Spleen (tissue), 11 donors: ENCODE results near the gene KRT12. TPM values are rescaled to one million over a fixed set of nuclear protein-coding genes. Genes with fewer than 3 reads are reported as not detected.
A peak's percentile ranks its signal among the peaks of the same experiment; 100 is the strongest.

ENCODE experiments used
- DNase-seq: peaks from one replicate; pipeline ENCODE4 v3.0.0-alpha.2; 2020
- H3K27ac ChIP-seq, 8 donors: fragments of 200-600 bp; sonication (generic) in 7 of 8; 1 replicate in 4 of 8; 2 replicates in 4 of 8; pipeline versions ENCODE4 v1.5.0 to v1.8.0; 2016 to 2021; ENCODE audit warnings: inconsistent platforms in 4 of 8, mild to moderate bottlenecking in 4 of 8, moderate library complexity in 1 of 8
- H3K27me3 ChIP-seq, 7 donors: fragments of 200-600 bp; sonication (generic) in 6 of 7; replicated peaks in 1 of 7; 1 replicate in 4 of 7; 2 replicates in 3 of 7; pipeline versions ENCODE4 v1.5.0 to v1.8.0; 2016 to 2021; ENCODE audit warnings: inconsistent platforms in 3 of 7, mild to moderate bottlenecking in 1 of 7
- H3K36me3 ChIP-seq, 6 donors: fragments of 200-600 bp; sonication (generic) in 5 of 6; 1 replicate in 4 of 6; 2 replicates in 2 of 6; pipeline versions ENCODE4 v1.5.0 to v1.8.0; 2016 to 2021; ENCODE audit warnings: inconsistent platforms in 2 of 6
- H3K4me1 ChIP-seq, 6 donors: fragments of 200-600 bp; sonication (generic) in 5 of 6; 1 replicate in 3 of 6; 2 replicates in 3 of 6; pipeline versions ENCODE4 v1.5.0 to v1.8.0; 2016 to 2021; ENCODE audit warnings: inconsistent platforms in 3 of 6
- H3K4me3 ChIP-seq, 8 donors: fragments of 200-600 bp; sonication (generic) in 7 of 8; 1 replicate in 4 of 8; 2 replicates in 4 of 8; pipeline versions ENCODE4 v1.5.0 to v1.8.0; 2016 to 2021; ENCODE audit warnings: inconsistent platforms in 4 of 8, mild to moderate bottlenecking in 4 of 8, moderate library complexity in 2 of 8
- H3K9me3 ChIP-seq, 8 donors: fragments of 200-600 bp; sonication (generic) in 7 of 8; 1 replicate in 4 of 8; 2 replicates in 4 of 8; pipeline versions ENCODE4 v1.5.0 to v1.8.0; 2016 to 2021; ENCODE audit warnings: inconsistent platforms in 4 of 8
- CTCF ChIP-seq, 11 experiments: fragments of 200-600 bp in 7 of 11; fragments of 450-650 bp in 4 of 11; sonication (generic) in 4 of 11; IDR thresholded peaks in 8 of 11; conservative IDR thresholded peaks in 3 of 11; 1 replicate in 7 of 11; 2 replicates in 4 of 11; pipeline versions ENCODE4 v1.4.0 to v1.8.0; 2016 to 2021; ENCODE audit warnings: antibody characterized with exemption in 11 of 11, inconsistent platforms in 4 of 11, mild to moderate bottlenecking in 1 of 11
- POLR2A ChIP-seq, 3 donors: fragments of 450-650 bp; IDR thresholded peaks; one replicate each; pipeline ENCODE4 v1.5.1; 2017; ENCODE audit warnings: antibody characterized with exemption in 3 of 3, mild to moderate bottlenecking in 1 of 3
- POLR2AphosphoS5 ChIP-seq, 3 donors: sonication (generic); formaldehyde crosslinking; IDR thresholded peaks; one replicate each; pipeline ENCODE4 v1.5.1; 2017; ENCODE audit warnings: antibody characterized with exemption in 3 of 3
- WGBS, 5 donors: extraction: QIAGEN DNeasy Blood & Tissue Kit in 3 of 5; methylation state at CpG; one replicate each; pipeline versions ENCODE4 v1.1.5 to v1.1.7; 2013 to 2018; 5-methylcytosine and 5-hydroxymethylcytosine counted together
- intact Hi-C: fragments of 100-400 bp; cut with DNase I; formaldehyde crosslinking; loops from one replicate; pipeline ENCODE4 v1.15.0; 2023; ENCODE audit warnings: low total_unique reads
- polyA plus RNA-seq, 3 donors: library from polyadenylated mRNA; stranded (reverse); fragments of 200-250 nt; gene quantifications; one replicate each; pipeline ENCODE4 v1.2.1, GENCODE V29; 2013
- total RNA-seq, 7 donors: library from RNA; depleted of rRNA in 3 of 7; stranded (reverse); fragments of >200 nt in 3 of 7; fragmentation: NEBNext Ultra II Directional in 4 of 7; extraction: Animal tissue kit (Norgen Biotek cat#: 25700) in 4 of 7; gene quantifications; one replicate each; pipeline versions ENCODE4 v1.1.0 to v1.2.1, GENCODE V29; 2016 to 2021
- donor health status: healthy with polysubstance abuse.
- donor health status: DM: no; HTN: no; CAD: no; lungs with moderate emphysema.
- donor health status: DM: no; HTN: no; CAD: no.
- donor health status: Bipolar disorder and iron deficiency.
- donor health status: healthy.
- donor health status: DM: no; HTN: no; CAD: no.
- donor health status: DM: yes; HTN: yes; CAD: no.

KRT12 gene
- total and polyA plus RNA-seq, 10 donors, result not detected

DNA sequence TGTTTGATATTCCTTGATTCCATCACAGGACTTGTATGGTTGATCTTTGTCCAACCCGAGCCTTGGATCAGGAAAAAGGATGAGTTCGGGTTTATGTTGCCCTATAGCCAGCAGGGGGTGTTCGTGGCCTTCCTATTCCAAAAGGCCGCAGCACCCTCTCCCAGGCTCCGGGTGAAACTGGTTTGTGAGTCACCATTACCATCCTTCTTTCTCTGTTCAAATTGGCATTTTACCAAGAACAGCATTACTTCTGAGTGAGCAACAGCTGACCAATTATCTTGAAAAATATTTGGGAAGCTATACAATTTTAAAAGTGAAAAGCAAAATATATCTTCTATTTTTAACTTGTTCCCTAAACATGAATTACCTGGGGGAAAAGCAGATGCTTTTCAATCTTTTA is 42.3 kb upstream of the KRT12 start:
- DNase-seq, result peak; percentile 85
- Histone ChIP-seq H3K4me1 (peaks cover 0 to 31% (median 9%) of the 10 kb centered on the region in 6 donors), H3K27ac (no peak overlapping the region), H3K4me3 (no peak overlapping the region), H3K36me3 (no peaks in the 10 kb centered on the region), H3K27me3 (peaks cover 0 to 40% (median 10%) of the 10 kb centered on the region in 7 donors), H3K9me3 (no peaks in the 10 kb centered on the region)
- TF ChIP-seq POLR2AphosphoS5 (IDR thresholded peaks at IDR 0.05), result no peak
- TF ChIP-seq CTCF (IDR thresholded peaks at IDR 0.05 in 8 of 11, conservative IDR thresholded peaks at IDR 0.05 in 3 of 11), result peak; percentile 62 to 80 (median 74)
- TF ChIP-seq POLR2A (IDR thresholded peaks at IDR 0.05), result no peak
- intact Hi-C loops, result loop anchor here (2.0 to 5.0 kb wide), 2 partner anchors 638 to 739 kb away; no protein-coding TSS in a partner anchor
- 0 to 1% (median 1%) methylated on average over 5 of the region's 5 CpGs for whole genome bisulfite sequencing, 5 donors

DNA sequence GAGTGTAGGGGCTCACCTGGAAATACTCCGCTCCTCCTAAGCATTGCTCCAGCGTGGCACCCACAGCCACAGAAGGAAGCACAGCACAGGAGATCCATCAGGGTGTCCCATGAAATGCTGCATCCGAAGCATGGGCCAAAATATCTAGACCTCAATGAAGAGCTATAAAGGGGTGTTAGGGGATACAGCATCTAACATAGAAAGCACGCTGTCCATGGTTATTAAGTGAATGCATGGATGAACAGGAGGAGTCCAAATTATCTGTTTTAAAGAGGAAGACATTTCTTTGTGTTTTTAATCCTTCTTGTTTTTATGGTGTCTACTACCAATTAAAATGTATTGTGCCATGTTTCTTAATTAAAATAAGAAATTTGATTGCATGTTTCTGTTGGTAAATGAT is 39.6 kb upstream of the KRT12 start:
- no peaks in the 10 kb centered on the region for H3K9me3 ChIP-seq
- intact Hi-C loops, result loop anchor here (5.0 kb wide), 1 partner anchor 641 kb away; no protein-coding TSS in a partner anchor
- peaks cover 0 to 40% (median 10%) of the 10 kb centered on the region in 7 donors for H3K27me3 ChIP-seq
- 79 to 96% (median 91%) methylated on average over 4 of the region's 4 CpGs for WGBS, 5 donors
- TF ChIP-seq POLR2AphosphoS5 (IDR thresholded peaks at IDR 0.05), result no peak
- H3K36me3 ChIP-seq, result no peaks in the 10 kb centered on the region
- no peak overlapping the region for H3K4me3 ChIP-seq
- H3K4me1 ChIP-seq, result peaks cover 0 to 16% (median 7%) of the 10 kb centered on the region in 6 donors
- no peak for DNase-seq
- H3K27ac ChIP-seq, result no peak overlapping the region

GRCh38 chr17:40905370-40905769 is 38.3 kb upstream of the KRT12 start:
- 84 to 95% (median 89%) methylated on average over 5 of the region's 5 CpGs for WGBS, 5 donors
- no peak overlapping the region for H3K27ac ChIP-seq
- DNase-seq, result no peak
- TF ChIP-seq POLR2AphosphoS5 (IDR thresholded peaks at IDR 0.05) (no peak), CTCF (IDR thresholded peaks at IDR 0.05 in 8 of 11, conservative IDR thresholded peaks at IDR 0.05 in 3 of 11) (no peak), POLR2A (IDR thresholded peaks at IDR 0.05) (no peak)
- intact Hi-C loops, result loop anchor here (5.0 kb wide), 1 partner anchor 642 kb away; no protein-coding TSS in a partner anchor
- peaks cover 0 to 46% (median 10%) of the 10 kb centered on the region in 7 donors for H3K27me3 ChIP-seq
- no peaks in the 10 kb centered on the region for H3K36me3 ChIP-seq
- peaks cover 0 to 13% (median 7%) of the 10 kb centered on the region in 6 donors for H3K4me1 ChIP-seq
- no peak overlapping the region for H3K4me3 ChIP-seq
- H3K9me3 ChIP-seq, result no peaks in the 10 kb centered on the region

DNA sequence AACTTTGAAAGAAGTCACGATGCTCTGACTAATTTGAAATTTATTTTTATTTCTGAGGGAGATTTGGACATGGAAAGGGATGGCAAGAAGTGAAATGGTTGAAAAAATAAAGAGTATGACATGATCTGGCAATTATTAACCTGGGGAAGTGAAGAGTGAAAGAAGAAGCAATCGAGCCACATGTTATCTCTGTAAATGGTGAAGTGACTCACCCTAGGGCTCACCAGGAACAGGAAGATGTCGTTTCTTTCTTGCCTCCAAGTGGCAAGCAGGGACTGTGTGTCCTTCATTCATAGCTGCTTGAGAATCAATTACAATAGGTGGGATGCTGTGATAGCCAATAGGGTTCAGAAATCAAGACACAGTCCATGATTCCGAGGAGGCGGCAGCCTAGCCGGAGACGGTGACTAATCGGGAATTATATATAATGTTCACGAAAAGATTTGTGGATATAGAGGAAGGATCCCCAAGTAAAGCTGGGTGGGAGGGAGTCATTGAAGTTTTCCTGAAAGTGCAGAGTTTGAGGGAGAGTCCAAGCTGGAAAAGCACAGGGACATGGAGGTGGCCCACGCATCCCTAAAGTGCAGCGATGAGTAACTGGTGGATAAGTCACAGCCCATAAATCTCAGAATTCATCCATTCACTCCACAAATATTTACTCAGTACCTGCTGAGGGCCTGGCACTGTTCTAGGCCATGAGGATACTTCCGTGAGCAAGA is 36.3 kb upstream of the KRT12 start:
- TF ChIP-seq CTCF (IDR thresholded peaks at IDR 0.05 in 8 of 11, conservative IDR thresholded peaks at IDR 0.05 in 3 of 11), result no peak
- no peak for TF ChIP-seq POLR2AphosphoS5 (IDR thresholded peaks at IDR 0.05)
- TF ChIP-seq POLR2A (IDR thresholded peaks at IDR 0.05), result no peak
- WGBS, 5 donors, result 71 to 81% (median 77%) methylated on average over 12 of the region's 12 CpGs
- H3K27ac ChIP-seq, result no peak overlapping the region
- intact Hi-C loops, result no loop called here
- no peaks in the 10 kb centered on the region for H3K9me3 ChIP-seq
- no peaks in the 10 kb centered on the region for H3K36me3 ChIP-seq
- no peak overlapping the region for H3K4me3 ChIP-seq
- DNase-seq, result no peak
- peaks cover 0 to 38% (median 4%) of the 10 kb centered on the region in 7 donors for H3K27me3 ChIP-seq
- H3K4me1 ChIP-seq, result no peaks in the 10 kb centered on the region
